ENCODE data around the gene DHRS1.
"Not testable (repeated sequence)": the region's sequence is repeated elsewhere in the genome, so short reads cannot be mapped to it uniquely, and the experiment has no call there.

DHRS1 gene

DNA sequence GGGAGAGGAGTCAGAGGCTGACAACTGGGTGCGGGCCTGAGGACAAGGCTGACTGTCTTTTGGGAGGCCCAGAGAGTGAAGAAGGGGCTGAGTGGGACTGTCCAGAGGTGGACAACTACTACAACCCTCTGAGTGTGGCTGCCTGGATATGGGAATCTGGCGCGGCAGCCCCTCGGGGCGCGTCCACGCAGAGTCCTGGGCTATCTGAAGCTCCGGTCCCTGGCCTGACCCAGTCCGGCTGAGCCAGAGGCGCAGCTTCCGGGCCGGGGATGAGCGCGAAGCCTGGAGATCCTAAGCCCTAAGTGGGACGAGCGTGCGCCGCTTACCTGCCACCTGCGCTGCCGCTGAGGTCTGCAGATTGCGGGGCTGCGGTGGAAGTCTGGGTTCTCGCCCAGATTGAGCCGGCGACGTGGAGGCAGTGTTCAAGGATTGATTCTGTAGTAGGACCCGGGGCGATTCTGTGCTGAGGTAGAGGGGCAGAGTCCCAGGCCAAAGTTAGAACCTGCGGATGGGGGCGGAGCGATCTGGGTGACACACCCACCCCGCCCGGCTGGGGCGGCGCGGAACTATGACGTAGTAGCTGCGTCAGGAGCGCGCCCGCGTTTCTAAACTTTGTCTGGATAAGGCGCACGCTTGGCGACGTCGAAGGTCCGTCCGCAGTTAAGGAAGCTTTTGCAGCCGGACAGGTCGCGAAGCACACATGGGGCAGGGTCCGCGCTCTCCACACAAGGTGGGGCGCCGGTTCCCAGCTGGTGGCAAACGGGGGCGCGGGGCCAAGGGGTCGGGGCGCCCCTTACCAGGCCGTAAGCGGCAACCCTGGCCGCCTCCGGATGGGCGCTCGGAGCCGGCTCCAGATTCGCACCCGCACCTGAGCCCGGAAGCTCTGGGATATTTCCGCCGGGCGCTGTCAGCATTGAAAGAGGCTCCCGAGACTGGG is at the start of gene DHRS1, which contains the start of gene NOP9:
TSS of gene DHRS1 (minus strand) at position 526 of the 937 bp plus-strand sequence. CDS start 674 bp downstream, outside the sequence.
TSS of gene NOP9 (plus strand) at position 596 of the 937 bp plus-strand sequence. CDS start at position 701, 105 bp downstream.
- DNase-seq, result peak; percentile 83

DNA sequence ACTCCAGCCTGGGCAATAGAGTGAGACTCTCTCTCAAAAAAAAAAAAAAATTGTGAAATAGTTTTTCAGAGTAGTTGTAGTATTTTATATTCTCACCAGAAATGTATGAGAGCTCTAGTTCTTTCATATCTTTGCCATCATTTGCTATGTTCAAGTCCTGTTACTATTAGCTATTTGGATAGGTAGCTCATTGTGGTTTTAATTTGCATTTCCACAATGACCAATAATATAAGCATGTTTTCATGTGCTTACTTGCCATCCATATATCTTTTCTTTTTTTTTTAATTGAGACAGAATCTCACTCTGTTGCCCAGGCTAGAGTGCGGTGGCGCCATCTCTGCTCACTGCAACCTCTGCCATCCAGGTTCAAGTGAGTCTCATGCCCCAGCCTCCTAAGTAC is 48.6 kb upstream of the DHRS1 start:
- no peak for DNase-seq

GRCh38 chr14:24347134-24347533 is 47.6 kb upstream of the DHRS1 start:
- DNase-seq, result no peak

GRCh38 chr14:24343795-24344660 is 44.4 kb upstream of the DHRS1 start:
- no peak for DNase-seq

- no peak for DNase-seq
These were observed 43.3 kb upstream of the DHRS1 start for GRCh38 chr14:24342889-24343288.

DNA sequence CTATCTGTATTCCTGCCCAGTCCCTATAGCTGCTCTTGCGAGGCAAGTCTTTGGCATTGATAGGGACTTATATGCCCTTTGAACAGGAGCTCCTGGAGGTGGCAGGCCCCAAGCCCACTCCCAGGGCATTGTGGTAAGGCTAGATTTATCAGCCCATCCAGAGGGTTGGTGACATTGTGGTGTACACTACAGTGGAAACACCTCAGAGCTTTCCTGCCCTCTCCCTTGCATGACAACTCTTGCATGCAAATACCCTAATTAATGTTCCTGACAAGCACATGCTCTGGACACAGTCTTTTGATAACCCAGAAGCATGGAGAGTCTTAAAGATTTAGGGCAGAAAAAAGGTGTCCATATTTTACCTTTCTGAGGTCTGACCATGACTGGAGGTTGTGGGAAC is 41.0 kb upstream of the DHRS1 start:
- DNase-seq, result no peak

- no peak for DNase-seq
These were observed 39.9 kb upstream of the DHRS1 start, which contains the start of gene RIPK3 for GRCh38 chr14:24339284-24340151. Gene RIPK3, minus strand, starts transcription at chr14:24339991. Its CDS starts 165 bp downstream, at chr14:24339826.

- DNase-seq, result no peak
These were observed 39.3 kb upstream of the DHRS1 start for GRCh38 chr14:24338843-24339242.

DNA sequence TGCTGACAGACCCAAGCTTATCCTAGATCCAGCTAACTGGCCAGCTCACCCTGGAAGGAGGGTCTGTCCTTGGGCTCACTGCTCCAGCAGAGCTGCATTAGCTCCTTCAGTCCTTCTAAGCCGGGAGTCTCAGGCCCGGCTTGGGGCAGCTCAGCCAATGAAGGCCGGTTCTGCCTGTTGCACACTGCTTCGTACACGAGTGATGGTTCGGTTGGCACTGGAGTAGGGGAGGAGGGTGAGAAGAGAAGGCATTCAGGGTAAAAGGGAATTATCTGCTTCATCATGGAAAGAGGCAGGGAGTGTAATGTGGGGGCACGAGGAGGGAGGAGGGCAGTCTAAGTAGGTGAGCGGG is 38.2 kb upstream of the DHRS1 start:
- no peak for DNase-seq

DNA sequence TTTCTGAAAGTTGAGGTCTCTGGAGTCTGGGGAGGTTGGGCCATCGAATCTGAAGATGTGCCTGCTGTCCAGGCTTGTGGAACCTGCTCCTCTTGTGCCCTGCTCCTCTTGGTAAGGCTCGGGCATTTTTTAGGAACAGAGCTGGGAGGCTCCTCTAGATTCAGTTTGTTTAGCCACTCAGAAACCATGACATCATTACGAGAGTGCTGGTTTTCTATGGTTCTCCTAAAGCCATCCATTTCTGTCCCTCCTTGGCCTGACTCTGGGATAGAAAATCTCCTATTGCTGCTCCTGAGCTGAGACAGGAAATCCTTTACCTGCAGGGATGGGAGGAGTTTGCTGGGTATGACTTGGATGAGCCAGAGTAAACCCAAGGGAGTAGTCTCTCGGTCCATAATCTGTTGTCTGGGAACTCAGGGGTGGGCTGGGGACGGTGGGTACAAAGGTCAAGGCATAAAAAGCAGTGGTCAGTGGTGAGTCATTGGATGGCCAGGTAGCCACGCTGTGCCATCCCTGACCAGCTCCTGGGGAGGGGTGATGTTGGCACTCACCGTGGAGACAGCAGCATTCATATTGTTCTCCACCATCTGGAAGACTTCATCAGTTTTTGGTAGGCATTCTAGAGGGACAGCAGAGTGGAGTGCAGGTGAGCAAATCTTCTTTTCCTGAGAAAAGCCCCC is 37.7 kb upstream of the DHRS1 start:
- DNase-seq, result no peak

DNA sequence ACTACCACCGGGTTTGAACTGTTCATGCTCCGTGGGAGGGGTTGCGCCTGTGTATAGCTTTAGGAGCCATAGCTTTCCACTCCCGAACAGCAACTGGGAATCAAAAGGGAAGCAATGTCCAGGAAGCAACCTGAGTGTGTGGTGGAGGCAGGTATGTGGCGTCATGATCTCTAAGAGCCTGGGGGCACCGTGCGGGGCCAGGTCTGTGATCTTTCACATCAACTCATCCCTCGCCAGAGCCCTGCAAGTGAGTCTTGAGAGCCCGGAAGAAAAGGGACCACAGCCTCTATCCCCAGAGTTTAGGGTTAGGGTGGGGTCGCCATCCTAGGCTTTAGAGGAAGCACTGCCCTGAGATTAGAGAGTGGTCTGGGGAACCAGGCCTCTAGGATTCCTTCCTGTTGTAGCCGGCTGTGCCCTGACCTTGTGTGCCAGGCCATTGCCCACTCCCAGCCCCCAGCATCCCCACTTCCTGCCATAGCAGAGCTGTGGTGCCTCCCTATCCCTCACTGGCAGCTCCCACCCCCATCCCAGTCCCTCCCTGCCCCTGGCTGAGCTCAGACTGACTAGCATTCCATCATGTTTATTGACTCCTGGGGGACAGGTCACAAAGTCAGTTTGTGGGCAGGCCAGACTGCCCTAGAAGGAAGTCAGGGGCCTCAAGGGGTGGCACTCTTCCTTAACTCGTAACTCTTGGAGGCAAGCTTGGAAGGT is 36.0 kb upstream of the DHRS1 start:
- no peak for DNase-seq

- DNase-seq, result no peak
These were observed 35.1 kb upstream of the DHRS1 start, which contains the start of gene ADCY4 for GRCh38 chr14:24334431-24335291. Gene ADCY4, minus strand, starts transcription at chr14:24335071. Its CDS starts 419 bp downstream, at chr14:24334652.

DNA sequence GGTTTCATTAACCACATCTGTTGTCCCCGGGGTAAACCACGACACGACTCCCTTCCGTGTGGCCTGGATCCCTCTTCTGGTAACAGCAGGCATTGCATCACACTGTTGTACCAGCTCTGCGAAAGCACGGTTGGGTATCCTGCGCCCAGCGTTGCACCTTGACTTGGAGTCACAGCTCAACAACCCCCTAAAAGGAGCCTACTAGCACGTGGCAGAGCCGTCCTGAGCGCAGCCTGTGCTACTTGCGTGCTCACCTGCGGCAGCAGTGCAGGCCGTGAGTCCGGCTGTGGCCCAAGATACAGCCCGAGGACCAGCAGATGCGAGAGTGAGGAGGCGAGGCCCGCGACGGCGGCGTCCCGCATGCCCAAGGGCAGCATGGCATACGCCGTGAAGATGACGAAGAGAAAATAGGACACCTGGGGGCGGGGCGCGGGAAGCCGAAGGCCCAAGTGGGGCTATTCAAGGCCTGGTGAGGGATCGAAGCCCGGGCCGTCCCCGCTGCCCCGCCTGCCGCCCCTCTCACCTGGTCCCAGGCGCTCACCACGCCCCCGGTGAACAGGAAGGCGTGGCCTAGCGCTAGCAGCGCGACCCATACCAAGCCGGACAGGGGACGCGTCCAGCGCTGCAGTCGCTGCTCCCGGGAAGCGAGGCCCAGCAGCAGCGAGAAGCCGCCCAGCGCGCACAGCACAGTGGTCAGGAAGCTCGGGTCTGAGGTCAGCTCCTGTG is 32.9 kb upstream of the DHRS1 start:
- peak; percentile 50 for DNase-seq

DNA sequence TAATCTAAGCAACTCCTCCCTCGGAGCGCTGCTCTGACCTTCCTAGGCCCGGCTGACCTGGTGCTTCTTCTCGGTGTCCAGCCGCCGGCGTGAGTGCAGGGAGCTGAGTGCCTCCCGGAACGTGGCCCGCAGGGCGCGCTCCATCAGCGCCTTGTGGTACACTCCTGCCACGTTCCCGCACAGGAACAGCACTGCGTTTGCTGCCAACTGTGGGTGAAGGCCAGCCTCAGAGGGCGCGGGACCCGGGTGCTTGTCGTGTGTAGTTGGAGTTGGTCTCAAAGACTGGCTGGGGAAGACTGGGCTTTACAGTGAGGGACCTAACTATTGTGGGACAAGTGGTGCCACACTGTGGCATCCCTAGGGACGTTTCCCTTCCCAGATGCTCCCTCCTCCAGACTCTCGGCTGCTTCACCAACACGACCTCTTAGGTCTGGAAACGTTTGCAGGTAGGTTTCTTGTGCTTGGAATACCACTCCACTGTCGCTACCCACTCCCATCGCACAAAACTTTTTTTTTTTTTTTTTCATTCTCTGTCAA is 32.2 kb upstream of the DHRS1 start:
- DNase-seq, result no peak

- DNase-seq, result no peak
These were observed 31.5 kb upstream of the DHRS1 start for GRCh38 chr14:24330973-24331674.

GRCh38 chr14:24329736-24330135 is 30.2 kb upstream of the DHRS1 start:
- no peak for DNase-seq

DNA sequence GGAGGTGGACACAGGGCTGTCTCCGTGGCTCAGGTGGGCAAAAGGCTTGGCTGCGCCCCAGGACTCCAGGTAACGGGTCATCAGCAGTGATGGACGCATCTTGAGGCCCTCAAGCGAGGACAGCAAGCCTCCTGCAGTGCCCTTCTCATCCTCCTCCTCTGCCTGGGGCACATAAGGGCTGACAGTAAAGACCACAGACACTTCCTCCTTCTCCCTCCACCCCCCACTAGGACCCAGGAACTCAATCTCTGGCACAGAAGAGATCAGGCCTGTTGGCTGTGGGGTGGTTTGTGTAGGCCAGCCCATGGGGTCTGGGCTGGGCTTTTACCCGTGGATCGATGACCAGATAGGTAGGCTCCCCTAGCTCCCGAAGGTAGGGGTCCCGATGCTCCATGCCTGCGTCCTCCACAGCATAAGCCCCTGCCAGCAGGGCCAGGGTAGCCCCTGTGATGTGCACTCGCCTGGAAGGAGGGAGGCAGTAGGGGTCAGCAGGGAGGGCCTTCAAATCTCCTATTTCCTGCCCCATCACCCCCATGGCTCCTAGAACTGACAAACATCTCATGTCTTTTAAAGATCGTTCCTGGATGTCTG is 29.6 kb upstream of the DHRS1 start:
- no peak for DNase-seq

DNA sequence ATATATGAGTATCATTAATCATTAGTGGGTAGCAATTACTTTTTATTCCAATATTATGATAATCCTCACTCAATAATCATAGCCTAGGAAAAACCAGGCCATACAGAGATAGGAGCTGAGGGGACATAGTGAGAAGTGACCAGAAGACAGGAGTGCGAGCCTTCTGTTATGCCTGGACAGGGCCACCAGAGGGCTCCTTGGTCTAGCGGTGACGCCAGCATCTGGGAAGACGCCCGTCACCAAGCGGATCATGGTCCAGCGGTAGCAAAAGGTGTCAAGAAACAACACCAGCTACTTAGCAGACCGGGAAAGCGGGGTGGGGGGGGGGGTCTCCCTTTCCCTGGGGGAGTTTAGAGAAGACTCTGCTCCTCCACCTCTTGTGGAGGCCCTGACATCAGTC is 28.3 kb upstream of the DHRS1 start:
- not testable (repeated sequence) for DNase-seq

All from fibroblast of upper back skin (primary cell).